ELF-1 (cell line): Measurements from ENCODE around the gene SP100.
"Not testable (repeated sequence)": the region's sequence is repeated elsewhere in the genome, so short reads cannot be mapped to it uniquely, and the experiment has no call there.

ENCODE experiments used
- DNase-seq: peaks from one replicate; pipeline ENCODE4 v3.0.0-alpha.2; 2016; ENCODE audit warnings: low read depth, low spot score

The SP100 gene

DNA sequence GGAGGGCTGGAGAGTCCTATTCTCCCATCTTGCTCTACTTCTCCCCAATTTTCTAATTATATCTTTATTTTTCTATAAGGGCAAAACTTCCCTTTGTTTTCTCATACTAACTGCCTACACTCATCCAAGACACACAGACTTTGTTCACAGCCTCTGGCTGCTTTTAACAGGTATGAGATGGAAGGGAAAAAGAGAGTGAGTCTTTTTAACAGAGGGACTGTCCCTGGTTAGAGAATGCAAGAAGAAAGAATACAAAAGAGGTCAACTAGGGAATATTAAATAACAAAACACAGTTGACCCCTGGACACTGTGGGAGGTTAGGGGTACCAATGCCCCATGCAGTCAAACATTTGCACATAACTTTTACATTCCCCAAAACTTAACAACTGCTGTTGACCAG is 41.8 kb downstream of the SP100 start:
- no peak for DNase-seq

DNA sequence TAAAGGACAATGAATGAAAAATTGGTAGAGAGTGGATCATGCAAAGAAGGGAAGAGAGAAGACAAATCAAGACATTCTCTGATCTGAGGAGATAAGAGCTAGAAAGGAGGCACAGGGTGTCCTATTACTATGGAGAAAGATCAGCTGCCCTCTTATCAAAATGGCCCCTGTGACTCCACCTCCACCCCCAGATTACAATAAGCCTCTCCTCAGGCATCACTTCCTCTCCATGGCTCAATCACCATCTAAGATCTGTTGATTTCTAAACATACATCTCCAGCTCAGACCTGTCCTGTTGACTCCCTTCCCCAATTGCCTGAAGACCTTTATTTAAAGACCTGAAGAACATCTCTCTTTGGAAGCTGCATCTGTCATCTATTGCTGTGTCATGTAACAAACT is 43.2 kb downstream of the SP100 start:
- DNase-seq: no peak

DNA sequence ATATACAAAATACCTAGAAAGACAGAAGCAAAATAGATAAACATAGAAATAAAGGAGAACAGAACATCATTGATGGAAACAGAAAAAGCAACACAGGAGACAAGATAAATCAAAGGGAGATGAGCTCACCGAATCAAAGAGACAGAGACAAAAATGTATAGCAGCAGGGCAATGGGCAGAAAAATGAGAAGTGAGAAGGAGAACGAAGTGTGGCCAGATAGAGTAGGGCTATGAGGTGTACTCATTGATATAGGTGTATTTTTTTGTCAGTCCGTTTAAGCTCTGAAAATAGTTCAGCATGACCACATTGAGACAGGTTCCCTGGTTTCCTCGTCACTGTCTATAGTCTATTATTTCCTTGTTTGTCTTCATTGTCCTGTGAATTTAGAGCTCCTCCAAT is 55.1 kb downstream of the SP100 start:
- DNase-seq: no peak

DNA sequence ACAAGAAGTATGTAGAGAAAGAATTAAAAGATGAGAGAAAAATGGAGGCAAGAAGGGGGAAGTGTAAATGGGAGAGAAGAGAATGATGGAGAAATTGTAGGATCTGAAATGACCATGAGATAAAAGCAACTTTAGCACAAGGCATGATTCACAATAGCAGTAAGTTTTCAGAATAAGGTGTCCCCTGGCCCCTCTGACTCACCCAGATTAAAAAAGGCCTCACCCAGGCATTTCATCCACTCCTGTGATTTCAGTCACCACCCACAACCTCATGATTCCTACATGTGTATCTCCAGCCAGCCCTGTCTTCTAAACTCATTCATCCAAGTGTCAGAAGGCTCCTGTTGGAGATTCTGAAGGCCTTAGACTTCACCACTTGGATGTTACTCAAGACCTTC is 56.6 kb downstream of the SP100 start:
- DNase-seq: no peak

DNA sequence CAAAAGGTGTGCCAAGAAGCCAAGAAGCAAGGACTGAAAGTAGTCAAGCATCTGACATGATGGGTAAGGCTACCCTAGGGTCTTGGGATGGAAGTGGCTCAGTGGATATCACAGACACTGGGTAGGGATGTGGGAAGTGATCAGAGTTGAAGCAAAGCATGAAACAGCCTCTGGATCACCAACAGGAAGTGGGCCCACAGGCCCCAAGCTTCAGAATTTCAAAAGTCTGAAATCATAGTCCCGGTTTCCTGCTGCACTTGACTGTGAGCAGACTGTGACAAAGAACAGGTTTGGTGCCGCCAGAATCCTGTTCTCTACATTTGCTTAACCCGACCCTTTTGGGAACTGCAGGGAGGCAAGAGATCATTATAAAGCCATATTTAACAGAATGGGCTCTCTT is 57.4 kb downstream of the SP100 start:
- DNase-seq: no peak

DNA sequence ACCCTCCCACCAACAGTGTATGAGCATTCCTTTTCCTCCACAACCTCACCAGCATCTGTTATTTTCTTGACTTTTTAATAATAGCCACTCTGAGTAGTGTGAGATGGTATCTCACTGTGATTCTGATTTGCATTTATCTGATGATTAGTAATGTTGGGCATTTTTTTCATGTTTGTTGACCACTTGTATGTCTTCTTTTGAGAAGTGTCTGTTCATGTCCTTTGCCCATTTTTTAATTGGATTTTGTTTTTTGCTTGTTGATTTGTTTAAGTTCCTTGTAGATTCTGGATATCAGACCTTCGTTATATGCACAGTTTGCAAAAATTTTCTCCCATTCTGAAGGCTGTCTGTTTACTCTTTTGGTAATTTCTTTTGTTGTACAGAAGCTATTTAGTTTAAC is 59.1 kb downstream of the SP100 start:
- no peak for DNase-seq

DNA sequence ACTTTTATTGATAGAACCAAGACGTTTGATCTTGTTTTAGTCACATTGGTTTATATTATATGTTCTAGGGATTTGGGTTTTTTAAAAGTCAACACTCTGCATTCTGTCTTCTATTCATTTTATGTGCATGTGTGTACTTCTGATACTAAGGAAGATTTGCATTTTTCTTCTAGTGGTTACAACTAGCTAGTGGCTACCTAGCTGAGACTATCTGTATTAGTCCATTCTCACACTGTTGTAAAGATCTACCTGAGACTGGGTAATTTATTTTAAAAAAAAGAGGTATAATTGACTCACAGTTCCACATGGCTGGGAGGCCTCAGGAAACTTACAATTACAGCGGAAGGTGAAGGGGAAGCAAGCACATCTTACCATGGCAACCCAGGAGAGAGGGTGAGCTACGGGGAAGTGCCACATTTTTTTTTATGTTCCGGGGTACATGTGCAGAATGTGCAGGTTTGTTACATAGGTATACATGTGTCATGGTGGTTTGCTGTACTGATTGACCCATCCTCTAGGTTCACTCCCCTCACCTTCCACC is 69.9 kb downstream of the SP100 start:
- no peak for DNase-seq

DNA sequence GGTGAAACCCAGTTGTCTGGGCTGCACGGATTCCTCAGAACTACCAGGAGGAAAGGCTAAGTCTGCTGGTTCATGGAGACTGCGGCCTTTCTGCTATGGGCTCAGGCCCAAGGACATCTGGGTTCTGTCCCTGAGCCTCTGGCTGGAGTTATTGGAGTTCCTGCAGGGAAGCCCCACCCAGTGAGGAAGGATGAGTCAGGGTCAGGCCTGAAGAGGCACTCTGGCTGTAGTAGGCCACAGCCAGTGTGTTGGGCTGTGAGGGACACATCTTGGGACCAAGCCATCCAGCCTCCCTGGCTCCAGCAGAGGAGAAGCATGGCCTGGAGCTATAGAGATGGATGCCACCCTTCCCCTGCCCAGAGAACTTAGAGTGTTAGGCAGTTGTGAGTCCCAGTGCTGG is 75.2 kb downstream of the SP100 start:
- not testable (repeated sequence) for DNase-seq

DNA sequence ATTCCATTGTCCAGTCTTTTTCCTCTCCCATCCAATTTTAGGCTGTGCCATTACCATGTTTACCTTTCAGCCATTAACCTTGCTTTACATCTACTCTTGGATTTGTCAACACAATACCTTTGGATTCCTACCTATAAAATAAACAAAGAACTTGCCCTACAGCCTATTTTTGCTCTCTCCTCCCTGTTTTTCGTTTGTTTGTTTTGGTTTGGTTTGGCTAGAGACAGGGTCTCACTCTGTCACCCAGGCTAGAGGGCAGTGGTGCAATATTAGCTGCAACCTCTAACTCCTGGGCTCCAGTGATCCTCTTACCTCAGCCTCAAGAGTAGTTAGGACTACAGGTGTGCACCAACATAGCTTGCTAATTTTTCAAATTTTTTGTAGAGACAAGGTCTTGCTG is 76.1 kb downstream of the SP100 start:
- peak; percentile 10 for DNase-seq

DNA sequence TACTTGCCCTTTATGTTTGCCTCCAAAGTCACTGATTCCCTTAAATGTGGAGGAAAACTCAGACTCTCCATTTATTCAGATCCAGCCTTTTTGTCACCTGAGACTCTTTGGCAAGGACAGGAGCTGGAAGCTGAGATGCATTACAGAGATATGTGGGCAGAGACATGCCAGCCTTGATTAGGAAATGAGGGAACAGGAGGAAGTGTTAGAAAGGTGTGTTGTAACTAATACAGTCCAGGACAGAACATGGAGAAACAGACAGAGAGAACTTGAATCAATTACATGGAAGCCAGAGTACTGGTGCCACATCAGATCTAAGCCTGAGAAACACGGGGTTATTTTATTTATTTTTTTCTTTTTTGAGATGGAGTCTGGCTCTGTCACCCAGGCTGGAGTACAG is 79.0 kb downstream of the SP100 start:
- no peak for DNase-seq

DNA sequence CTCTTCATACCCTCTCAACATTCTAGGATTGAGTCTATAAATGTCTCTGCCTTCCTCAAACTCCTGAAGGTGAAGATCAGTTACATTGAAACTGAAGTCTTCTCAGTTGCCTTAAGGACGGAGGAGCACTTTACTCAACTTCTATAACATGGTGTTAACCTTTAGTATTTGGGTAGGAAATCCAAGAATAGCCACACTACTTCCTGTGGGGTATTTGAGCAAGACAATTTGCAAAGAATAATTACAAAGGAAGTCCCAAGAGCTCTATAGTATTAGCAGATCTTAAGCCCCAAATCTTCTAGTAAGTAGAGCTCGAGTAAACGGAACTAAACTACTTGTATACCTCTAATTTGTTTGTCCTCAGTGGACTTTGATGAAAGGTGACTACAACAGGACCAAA is 80.9 kb downstream of the SP100 start:
- DNase-seq: no peak

DNA sequence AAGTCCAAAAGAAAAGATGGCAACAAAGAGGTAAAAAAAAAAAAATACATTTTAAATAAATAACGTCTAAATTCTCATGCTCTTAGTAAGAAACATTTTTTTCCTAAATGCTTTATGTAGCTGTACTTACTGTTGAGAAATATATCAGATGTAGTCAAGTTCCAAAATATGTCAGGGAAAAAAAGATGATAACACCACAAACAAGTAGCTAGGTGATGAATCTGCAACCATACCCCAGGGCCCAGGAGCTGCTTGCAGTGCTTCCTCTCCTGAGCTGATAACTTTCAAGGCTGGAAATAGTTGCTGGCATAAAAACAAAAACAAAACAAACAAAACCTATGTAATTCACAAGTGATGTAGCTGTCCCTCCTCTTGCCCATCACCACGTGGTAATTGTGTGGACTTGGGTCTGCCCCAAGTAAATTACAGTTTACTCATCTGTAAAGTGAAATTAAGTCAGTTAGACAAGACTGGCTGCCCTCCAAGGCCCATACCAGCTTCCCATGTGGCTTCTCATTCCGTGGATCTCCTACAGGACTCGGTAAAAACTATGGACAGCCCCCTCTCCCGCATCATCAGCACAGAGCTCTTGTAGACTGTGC is 82.6 kb downstream of the SP100 start:
- DNase-seq: no peak

DNA sequence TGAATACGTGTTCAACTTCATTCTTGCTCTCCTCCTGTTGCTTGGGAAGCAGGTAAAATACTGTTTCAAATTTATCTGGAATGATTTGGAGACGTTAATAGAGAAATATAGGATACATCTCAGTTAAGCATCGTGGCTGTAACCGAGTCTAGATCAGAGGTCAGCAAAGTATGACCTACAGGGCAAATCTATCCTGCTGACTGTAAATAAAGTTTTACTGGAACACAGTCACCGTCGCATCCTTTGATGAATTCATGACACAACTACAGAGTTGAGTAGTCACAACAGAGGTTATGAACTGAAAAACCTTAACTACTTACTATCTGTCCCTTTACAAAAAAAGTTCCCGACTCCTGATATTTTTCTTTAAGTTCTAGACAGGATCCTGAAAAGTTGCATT is 86.6 kb downstream of the SP100 start:
- DNase-seq: no peak

DNA sequence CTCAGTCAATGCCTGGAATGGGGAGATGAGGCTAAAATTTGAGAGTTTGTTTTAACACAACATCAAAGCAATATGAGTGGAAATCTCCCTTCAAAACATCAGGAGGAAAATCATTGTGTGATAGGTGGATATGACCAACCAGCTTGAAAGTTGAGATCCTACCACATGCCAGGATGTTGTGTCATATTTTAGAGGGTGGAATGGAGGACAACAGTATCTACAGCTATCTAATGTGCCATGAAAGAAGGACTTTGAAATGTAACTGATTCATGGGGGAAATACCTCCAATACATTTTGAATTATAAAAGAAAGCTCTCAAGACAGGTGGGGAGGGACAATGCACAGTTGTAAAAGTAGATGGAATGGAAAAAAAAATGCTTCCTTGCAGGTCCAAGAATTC is 87.8 kb downstream of the SP100 start:
- DNase-seq: no peak

DNA sequence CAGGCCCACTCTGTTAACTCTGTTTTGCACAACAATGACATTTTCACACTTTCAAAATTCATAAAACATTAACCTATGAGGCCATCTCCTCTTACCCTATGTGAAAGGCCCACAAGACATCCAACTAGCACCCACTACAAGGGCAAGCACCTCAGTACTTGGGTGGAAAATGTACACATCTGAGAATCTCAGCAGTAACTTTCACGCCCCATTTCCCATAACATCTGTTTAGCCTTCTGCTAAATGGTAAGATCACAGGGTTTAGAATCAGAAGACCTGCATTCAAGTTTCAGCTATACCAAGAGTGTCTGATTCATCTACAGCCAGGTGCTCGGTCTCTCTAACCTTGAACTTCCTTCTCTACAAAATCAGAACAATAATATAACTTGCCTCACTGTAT is 89.2 kb downstream of the SP100 start:
- no peak for DNase-seq

DNA sequence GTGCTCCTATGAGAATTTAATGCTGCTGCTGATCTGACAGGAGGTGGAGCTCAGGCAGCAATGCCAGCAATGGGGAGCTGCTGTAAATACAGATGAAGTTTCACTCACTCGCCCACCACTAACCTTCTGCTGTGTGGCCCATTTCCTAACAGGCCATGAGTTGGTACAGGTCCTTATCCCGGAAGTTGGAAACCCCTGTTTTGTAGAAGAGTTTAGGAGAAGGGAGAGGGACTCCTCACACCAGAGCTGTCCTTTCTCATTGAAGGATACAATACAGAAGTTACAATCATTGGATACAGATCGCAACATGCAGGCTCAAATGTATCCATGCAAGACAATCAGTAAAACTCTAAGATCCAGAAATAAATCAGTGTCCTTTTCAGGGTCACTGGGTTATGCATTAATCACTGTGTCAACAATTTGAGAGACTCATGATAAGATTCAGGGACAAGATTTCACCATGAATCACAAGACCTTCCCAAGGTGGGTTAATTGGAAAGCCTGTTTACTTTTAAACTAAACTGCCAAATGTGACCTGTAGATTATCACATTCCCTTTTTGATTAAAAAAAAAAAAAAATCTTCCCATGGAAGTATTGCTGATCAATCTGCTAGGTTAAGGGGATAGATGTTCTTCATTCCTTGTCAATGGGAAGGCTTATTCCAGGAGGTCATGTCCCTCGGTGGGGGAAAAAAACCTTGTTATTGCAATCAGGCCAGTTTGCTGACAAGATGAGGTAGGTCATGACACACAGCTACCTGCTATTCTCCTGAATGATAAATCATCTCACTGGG is 97.2 kb downstream of the SP100 start:
- DNase-seq: no peak

DNA sequence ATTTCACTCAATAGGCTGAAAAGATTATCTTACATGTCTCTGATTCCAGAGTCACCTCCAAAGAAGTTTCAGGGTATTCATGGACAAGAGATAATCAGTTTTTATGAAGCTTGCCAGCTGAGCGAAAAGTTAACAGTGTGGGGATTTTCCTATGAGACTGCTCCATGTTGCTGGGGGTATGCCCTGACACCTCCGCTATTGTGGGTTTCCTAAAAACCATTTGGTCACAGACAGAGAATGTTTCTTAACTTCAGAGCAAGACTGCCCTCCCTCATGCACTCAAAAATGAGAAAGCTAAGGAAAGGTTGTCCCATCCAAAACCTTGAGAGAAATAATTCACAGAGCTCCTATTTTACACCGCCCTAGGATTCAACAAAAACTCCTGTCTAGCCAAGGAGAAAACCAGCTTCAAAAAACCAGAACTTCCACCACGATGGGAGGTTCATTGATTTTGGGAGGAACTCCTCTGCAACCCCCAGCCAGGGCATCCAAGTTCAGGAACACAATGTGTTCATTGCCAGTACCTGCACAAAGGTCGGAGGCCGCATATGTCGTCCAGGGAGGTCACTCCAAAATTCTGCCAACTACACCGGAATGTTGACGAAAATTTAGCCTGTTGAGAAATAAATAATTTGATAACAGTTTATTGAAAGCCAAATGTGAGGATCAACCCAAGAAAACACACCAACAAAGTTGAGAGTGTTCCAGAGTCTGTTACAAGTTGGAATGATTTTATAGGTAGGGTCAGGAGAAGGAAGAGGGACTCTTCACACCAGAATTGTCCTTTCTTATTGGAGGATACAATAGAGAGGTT is 104.3 kb downstream of the SP100 start:
- no peak for DNase-seq

DNA sequence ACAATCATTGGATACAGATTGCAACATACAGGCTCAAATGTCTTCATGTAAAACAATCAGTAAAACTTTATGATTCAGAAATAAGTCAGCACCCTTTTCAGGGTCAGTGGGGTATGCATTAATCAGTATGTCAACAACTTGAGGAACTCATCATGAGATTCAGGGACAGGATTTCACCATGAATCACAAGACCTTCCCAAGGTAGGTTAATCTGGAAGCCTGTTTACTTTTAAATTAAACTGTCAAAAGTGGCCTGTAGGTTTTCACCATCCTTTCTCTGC is 104.8 kb downstream of the SP100 start:
- no peak for DNase-seq

DNA sequence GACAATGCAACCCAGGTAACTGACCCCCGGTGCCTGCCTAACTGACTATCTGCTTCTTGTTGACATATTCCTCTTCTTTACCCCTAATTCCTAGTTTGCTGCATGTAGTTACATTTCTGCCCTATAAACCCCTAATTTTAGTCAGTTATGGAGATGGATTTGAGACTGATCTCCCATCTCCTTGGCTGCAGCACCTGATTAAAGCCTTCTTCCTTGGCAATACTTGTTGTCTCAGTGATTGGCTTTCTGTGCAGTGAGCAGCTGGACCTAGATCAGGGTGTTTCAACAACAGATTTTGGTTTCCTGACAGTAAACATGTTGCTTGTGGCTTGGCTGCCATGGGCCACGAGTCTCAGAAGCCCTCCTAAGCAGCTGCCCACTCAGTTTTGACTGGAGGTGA is 105.4 kb downstream of the SP100 start:
- no peak for DNase-seq

DNA sequence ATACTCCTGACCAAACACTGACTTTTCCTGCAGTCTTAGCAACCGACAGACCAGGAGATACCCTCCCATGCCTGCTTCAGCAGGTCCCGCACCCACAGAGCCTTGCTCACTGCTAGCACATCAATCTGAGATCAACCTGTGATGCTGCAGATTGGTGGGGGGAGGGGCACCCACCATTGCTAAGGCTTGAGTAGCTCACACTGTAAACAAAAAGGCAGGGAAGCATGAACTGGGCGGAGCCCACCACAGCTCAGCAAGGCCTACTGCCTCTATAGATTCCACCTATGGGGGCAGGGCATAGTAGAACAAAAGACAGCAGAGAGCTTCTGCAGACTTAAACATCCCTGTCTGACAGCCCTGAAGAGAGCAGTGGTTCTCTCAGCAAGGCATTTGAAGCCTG is 109.7 kb downstream of the SP100 start:
- peak; percentile 1 for DNase-seq

DNA sequence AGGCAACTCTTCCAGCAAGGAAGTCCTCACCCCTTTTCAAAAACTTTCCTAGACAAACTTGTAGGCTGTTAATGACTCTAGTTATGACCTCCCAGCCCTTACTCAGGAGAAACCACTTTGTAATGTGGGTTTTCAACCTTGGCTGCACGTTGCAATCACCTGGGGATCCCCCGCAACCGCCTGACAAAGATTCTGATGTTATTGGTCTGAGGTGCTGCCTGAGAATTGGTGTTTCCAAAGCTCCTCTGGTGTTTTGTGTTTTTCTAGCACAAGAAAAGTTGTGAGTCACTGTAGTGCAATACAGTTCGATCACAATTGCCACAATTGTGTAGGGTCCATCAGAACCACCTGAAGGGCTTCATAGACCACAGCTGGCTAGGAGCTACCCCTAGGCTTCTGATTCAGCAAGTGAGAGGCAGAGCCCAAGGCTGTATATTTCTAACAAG is 121.6 kb downstream of the SP100 start:
- DNase-seq: no peak

DNA sequence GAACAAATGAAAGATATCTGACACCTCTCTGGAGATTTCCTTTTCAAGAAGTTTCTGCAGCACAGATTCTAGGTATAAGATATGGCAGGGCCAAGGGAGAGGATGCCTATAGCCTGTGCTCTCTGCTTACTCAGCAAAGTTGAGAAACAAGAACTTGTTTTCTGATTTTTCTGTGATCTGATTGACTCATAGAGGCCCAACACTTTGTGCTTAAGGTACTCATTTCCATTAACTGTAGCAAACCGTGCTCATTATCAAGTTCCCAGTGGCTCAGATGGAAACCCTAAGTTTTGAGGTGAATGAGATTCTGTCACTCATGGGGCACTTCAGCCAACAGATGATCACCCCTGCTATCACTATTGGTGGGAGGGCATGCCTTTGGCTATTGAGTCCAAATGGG is 124.3 kb downstream of the SP100 start:
- DNase-seq: no peak

DNA sequence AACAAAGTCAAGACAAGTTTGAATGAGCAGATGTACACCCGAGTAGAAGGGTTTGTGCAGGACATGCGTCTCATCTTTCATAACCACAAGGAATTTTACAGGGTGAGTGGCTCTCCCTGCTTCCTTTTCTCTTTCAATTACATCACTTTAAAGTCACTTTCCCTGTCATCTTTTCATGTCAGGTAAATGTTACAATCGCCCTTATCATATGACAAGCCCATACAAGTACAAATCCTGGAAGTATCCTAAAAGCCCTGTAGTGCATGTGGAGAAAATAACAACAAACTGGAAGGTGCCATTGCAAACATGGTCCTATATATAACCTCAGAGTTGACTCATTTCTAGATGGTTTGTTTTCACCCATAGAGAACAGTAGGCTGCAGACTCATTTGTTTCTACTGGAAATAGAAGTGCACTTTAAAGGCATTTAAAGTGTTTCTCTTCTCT is 126.0 kb downstream of the SP100 start:
- no peak for DNase-seq
